ENCODE measurements around the gene ATIC.

Gene ATIC

DNA sequence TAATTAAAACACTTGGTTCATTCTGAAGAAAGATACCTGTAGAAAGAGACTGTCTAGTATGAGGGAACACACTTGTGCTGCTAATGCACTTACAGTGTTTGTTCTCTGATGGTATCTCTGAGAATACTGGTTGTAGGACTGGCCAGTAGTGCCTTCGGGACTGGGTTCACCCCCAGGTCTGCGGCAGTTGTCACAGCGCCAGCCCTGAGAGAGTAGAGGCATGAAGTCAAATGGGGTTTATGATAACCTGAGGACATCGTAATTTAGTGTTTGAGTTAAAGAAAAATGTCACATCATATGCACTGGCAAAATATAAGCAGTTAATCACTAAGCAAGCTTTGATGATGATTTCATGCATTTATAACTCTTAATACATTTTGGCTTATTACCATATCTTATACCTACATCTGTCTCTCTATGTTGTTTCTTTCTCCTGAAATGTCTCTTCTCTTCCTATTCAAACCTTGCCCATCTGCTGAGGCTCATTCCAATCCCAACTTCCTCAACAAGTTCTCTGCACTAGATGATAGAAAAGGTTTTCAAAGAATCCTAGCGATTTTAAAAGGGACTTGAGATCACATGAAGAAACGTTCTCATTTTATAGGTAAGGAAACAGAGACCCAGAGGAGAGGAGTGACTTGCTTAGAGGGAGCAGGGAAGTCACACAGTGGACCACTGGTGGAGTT lies 50.2 kb downstream of the ATIC start:
- no peak for DNase-seq

DNA sequence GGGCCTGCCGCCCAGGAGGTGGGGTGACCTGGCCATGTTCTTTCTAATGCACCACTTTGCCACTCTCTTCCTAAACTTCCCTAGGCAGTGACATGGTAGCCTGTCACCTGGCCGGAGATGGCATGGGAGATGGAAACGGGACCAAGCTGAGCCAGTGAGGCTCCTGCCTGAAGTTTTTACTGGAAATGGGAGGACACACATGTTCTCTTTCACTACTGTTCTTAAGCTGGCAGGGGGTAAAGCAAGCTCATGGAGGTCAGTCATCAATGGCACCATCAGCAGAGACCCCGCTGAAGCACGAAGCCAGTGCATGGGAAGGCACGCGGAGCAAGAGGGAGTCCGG lies 50.7 kb downstream of the ATIC start:
- DNase-seq = no peak

DNA sequence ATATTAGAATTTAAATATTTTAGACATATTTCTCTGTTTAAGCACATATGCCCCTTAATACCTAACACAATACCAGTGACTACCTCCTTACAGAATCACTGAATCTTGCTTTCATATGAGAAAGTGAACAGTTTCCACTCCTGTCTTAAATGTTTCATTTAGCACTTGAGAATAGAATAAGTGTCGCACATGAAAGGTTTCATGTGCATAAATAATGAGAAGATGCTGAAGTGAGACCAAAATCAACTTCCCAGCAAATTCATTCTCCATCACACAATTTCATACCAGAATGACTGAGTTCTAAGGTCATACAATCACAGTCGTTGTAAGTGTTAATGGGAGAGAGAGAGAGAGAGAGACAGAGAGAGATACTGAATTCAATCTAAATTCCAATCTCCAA lies 51.2 kb downstream of the ATIC start:
- no peak for DNase-seq

DNA sequence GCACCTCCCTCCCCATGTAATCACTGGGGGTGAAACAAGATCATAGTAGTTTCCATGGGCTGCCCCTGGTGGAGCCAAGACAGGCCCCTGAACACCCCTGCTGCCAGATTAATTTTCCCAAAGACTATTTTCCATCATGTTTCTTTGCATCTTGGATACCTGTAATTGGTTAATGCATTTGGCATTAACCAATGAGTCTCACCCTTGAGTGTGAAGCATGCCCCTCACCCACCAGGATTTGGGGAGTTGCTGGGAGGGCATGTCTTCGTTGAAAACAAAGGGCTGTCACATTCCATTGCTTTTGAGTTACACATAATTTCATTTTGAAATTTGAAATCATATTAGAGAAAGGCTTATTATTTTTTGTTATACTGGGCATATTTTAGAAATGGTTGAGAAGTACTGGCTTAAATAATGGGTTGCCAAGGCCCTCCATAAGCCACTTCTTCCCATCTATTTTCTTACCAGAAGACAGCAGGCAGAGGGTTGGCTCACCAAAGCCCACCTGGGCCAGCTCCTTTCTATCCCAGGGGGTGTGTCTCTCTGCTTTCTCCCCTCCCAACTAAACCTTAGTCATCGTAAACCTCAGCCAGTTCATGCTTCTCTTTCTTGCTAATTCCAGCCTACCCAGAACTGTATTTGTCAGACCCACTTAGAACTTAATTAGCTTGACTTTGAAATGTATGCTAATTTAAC lies 51.8 kb downstream of the ATIC start:
- no peak for DNase-seq

DNA sequence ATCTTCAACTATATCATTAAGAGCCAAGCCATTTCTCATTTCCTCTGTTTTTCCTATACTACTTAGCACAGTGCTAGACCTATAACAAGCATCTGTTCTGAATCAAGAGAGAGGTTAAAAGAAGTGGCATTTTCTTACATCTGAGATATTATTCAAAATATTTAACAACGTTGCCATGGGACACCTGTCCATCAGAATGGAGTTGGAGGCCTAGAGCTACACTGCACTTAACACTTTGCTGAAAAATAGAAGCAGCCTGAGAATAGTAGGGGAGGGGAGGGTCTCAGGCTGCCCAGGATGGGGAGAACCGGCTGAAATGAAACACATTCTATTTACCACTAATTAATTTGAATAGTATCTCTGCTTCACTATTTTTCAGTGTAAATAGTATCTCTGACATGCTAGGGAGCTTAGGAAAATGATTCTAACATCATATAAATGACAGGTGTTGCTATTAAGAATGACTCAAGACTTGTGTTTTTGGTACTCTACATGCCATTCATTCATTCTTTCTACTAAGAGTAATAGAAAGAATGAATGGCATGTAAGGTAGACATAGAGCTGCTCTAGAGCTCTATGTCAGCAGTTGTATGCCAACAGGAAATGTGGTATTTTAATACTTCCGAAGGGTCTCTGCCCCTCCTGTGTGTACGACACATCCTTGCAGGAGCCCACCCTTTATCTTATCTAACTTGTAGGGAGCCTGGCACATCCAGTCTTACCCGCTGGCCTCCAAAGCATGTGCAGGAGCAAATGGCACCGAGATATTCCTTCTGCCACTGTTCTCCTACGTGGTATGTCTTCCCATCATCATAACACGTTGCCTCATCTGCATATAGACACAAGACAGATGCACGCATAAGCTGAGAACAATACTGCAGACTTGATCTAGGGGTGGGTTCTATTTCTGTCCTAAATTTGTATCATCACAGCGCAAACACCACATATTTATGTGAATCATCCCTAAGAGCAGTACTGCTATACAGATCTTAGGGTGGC lies 52.6 kb downstream of the ATIC start:
- DNase-seq = no peak

DNA sequence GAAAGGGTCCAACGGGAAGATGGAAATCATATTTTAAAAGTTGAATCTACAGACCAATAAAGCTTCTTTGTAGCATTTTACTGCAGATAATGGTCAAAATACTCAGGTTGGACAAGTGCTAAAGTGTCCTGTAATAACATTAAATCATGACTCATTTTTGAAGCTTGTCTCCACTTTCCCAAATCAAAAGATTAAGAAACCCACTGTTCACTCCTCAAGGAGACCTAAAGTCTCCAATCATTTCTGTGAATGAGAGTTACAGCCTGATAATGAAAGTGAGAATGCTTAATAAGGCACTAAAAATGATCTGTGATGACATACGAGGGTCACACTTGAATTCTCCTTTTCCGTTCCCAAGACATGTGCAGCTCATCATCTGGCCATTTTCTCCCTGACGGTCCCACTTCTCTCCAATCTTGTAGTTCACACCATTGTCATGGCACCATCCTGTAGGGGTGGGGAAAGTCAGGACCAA lies 53.4 kb downstream of the ATIC start:
- no peak for DNase-seq

DNA sequence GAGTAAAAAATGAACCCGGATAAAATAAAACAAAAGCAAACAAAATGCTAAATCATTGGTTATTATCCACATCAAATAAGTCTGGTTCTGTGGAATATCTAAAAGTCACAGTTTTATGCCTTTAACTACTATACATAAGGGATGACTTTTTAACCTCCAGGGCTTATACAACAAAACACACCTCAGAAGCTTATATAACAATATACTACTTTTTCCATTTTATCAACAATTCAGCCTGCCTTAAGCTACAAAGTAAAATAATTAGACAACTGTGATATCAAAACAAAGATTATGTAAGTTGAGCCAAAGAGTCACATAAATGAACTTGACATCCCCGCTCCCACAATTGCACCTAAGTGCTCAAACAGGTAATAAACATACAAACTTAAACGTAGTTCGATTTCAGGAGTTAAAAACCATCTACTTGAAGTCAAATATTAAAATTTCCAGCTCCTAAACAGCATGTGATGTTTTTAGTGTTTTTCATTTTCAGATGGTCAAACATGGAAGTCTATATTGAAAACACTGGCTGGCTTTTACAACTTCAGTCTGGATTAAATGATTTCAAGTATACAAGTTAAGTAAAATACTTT lies 54.7 kb downstream of the ATIC start:
- no peak for DNase-seq

DNA sequence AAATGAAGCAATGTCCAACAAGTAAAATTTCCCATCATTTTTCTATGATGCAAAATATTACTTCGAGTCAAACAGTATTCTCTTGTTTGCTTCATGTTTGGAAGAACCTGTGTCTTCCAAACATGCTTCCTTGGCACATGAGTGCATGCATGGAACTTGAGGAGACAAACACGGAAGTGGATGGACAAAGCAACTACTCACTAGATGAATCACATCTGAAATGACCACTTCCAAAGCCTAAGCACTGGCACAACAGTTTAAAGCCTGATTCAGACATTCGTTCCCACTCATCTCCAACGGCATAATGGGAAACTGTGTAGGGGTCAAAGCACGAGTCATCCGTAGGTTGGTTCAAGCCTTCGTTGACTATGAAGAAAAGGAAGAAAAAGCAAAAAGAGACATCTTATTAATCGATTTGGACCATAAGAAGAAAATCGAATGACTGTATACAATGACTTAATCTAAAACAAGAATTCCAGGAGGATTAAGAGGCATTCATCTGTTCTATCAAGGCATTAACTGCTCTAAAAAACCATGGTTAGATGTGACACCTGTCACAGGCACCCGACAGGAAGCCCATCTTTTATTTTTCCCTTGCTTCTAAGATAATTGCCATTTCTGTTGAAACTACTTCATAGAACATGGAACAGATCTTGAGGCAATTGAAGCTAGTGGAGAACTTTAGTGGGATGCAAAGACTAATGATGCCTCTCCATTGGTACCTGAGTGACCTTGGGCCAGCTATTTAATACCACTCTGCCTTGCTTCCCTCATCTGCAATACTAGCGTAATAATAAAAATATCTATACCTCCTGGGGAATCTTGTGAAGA lies 56.0 kb downstream of the ATIC start:
- DNase-seq = no peak

DNA sequence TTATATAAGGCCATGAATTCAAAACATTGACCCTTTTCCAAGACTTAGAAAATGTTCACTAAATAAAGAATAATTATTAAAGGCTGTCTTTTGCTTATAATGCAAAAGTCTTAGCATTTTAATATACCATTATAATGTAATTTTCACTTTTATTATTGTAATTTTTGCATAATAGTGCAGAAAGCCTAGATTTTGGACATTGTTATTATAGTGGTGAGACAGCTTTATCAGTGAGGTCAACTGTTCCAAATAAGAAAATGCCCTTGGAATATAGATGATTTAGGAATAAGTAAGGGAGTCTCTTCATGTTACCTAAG lies 56.6 kb downstream of the ATIC start:
- no peak for DNase-seq

DNA sequence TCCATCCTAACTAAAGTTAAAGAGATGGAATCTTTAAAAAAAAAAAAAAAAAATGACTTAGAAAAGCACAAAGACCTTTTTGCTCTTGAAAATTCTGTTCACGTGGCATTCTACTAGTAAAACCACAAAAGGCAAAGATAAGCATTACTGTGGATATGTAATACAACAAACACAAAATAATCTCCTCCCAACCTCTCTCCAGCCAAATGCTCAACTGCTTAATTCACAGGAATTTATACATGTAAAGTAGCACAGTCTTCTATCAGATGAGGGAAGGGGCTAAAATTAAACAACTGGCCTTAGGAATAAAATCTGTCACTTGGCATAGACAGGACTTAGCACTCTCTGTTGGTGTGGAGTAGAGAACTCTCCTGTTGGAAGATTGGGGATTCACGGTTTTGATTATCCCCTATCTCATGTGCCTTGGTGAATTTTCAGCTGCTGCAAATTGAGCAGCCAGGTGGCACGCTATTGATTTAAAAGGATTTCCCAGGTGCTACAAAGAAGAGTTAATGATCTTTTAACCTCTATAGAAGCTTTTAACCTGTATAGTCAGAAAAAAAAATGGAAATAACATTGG lies 57.4 kb downstream of the ATIC start:
- no peak for DNase-seq

DNA sequence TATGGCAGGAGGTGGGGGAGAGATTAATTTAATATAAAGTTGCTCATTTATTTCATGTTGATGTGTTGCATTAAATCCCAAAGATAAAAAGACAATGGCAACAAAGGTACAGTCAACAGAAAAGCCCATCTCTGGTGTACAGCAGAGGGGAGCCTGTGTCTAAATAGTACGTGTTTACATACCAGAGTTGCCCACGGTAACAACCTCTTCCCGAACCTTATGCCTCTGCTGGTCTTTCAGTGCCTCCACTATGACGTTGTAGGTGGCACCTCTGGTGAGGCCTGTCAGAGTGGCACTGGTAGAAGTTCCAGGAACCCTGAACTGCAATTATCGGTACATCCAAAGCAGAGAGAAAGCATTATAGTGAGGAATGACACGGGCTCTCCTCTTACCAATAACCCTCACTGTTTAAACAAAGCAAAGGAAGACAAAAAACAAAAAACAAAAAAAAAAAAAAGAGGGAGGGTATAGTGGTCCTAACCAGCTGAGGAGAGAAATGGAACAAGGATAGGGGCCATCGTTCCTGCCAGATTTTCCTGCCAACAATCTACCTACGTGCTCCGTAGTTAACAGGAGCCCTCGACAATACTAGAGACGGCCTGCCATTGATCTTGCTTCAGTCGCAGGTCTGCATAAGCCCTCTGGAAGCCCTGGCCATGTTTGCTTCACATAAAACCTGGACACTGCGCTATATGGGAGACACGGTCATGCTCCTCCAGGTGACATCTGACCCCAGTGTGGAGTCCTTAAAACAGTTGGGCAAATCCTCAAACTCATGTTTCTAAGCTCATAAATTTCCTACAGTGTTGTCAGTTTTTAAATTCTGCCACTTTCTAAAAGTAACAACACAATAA lies 58.5 kb downstream of the ATIC start:
- no peak for DNase-seq

DNA sequence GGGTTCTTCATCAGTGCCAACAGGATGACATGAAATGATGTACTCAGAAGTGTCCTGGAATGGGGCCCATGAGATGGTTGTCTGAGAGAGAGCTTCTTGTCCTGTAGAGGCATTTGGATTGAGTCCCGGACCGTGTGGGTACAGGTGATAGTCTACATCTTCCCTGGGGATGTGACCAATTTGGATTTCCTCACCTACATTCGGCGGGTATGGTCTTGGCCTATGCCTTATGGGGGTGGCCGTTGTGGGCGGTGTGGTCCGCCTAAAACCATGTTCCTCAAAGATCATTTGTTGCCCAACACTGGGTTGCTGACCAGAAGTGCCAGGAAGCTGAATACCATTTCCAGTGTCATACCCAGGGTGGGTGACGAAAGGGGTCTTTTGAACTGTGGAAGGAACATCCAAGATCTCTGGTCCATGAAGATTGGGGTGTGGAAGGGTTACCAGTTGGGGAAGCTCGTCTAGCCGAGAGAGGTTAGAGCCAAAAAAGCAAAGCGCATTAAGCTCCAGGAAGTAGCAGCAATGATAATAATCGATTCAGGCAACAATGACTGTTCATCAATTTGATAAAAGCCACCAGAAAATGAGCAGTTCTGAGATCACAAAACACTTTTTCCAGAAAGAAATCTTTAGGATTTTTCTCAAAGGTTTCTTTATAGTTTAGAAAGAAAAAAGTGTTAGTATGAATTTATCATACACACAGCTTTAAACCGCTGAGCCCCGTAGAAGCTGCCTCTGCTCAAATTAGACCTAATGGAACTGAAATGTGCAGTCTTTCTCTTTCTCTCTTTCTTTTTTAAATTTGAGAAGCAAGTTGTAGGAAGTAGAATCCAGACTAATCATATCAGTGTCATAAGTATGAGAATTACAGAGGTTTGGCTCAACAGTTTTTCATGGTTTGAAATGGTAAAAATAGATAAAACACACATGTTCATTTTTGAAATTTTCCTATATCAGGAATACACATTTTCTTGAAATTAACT lies 60.3 kb downstream of the ATIC start:
- DNase-seq = no peak

DNA sequence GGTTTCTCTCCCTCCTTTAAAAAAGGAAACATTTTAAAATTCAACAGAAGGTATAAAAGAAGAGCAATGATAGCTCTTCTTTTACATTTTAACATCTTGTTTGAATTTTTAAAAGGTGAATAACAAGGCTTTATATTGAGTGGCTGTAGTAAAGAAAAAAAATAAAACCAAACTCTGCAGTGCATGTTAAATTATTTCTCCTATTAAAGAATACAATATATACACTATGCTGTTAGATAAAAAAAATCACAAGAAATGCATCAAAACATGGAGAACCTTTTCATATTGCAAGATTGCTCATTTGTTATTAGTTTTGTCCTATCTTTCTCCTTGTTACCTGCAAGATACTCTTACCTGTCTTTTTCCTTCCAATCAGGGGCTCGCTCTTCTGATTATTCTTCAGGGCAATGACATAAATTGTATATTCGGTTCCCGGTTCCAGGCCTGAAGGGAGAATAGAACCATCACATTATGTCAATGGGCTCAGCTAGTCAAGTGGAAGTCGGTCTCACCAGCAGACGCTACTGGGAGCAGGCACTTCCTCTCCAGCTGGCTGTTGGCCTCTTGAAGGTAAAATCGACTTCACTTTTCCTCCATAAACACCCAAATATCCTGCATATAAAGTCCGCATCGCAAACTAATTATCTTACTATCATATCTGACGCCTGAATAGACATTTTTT lies 61.2 kb downstream of the ATIC start:
- no peak for DNase-seq

DNA sequence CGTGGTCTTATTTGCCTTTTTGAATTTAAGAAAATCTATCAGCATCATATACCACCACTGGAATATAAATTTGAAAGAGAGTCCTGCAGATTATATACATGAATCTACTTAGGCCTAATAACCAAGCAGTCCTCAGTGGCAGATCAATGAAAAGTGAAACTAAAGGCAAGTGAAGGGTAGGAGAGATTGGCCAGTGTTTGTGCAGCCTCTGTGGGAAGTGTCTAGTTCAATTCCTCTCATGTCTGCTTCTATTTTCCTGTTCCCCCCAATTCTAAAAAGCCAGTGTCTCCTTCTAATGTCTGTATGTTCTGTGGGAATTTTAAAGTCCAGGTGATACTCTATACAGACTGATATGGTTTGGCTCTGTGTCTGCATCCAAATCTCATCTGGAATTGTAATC lies 62.1 kb downstream of the ATIC start:
- DNase-seq = no peak

DNA sequence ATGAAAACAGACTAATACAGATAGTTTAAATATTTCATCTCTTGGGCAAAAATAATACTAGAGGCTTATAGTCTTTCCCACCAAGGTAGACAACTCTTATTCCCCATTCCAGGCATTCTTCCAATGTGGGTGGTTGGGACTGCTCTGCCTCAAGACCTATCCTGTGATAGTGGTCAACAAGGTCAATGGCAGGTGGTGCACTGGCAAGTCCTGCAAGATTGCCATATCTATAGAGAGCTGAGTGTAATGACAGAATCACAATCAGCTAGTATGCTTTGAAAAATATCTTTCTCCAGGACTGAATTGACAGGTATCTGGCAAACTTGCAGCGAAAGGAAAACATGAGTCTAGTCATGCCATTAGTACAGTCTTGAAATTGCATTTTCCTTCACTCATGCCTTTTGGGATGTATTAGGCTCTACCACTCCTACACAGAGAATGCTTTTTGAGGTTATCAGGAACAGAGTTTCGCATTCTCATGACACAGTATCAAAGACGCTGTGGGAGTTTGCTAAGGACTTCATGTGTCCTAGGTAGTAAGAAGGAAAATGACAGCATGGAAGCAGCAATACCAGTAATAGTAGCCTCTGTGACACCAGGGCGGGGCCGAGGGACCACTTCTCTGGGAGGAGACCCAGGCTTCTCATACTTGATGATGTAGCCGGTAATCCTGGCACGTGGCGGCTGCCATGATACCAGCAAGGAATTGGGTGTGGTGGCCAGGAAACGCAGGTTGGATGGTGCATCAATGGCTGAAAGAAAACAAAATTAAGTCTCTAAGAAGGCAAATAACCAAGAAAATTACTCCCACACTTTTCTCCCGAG lies 63.0 kb downstream of the ATIC start:
- DNase-seq = no peak

DNA sequence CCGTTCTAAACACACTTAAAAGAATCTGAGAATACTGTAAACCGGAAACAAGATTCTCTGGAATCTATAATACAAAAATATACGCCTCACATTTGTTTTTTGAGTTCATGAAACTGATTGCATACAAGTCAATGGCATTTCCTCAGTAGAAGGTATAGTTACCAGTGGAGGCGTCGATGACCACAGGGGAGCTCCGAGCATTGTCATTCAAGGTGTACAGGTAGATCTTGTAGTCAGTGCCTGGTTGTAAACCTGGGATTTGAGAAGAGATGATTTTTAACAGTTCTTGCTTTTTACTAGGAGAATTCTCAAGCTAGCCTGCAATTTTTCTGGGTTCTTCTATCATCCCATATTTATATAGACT lies 63.6 kb downstream of the ATIC start:
- DNase-seq = no peak

DNA sequence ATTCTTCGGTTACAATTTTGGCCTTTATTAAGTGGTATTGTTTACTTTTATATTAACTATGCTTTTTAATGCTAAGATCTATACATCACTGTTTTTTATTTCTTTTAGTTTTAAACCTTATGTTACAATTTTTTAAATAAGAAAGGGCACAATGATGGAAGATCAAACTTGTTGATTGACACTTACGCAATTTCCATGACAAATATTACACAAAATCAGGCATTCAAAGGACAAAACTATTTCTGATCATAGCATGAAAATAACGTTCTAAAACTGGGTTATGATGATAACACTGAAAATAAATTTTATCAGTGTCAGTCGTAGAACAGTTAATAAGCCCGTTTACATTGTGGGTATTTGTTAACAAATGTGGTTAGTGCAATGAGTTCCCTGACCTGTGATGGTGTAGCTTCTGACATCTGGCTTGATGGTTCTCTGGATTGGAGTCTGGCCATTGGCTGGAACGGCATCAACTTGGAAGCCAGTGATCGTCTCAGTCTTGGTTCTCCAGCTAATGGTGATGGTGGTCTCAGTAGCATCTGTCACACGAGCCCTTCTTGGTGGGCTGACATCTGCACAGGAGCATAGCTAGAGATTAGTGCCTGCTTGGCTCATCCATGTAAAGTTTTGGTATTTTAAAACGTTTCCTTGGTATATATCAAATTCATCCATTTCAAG lies 64.4 kb downstream of the ATIC start:
- DNase-seq = no peak

DNA sequence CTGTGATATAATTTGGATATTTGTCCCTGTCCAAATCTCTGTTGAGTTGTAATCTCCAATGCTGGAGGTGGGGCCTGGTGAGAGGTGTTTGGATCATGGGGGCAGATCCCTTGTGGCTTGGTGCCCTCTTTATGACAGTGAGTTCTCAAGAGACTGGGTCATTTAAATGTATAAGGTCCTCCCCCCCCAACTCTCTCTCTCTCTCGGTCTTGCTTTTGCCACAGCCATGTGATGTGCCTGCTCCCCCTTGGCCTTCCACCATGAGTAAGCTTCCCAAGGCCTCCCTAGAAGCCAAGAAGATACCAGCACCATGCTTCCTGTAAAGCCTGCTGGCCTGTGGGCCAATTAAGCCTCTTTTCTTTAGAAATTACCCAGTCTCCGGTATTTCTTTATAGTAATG lies 65.4 kb downstream of the ATIC start:
- DNase-seq = no peak
